HepG2 (cell line): Measurements from ENCODE around the gene PSEN1. TPM values are rescaled to one million over a fixed set of nuclear protein-coding genes. Genes with fewer than 3 reads are reported as not detected.

Experiments used
- CCAR2 ChIP-seq: fragments of 200-400 bp; formaldehyde crosslinking; optimal IDR thresholded peaks from 2 replicates; pipeline ENCODE3; 2018; ENCODE audit warnings: low read depth, mild to moderate bottlenecking, low read length, moderate library complexity
- FOXA3 ChIP-seq: IDR thresholded peaks from 2 replicates; pipeline ENCODE4 v1.6.1; 2016; ENCODE audit warnings: missing genetic modification reagents, missing compliant biosample characterization
- FOXC1 ChIP-seq: sonication (generic); formaldehyde crosslinking; IDR thresholded peaks from 2 replicates; pipeline ENCODE4 v1.8.0; 2022; ENCODE audit warnings: mild to moderate bottlenecking, missing genetic modification reagents, borderline replicate concordance
- GATAD2A ChIP-seq: IDR thresholded peaks from 2 replicates; pipeline ENCODE4 v1.6.1; 2016
- MIER2 ChIP-seq: IDR thresholded peaks from 2 replicates; pipeline ENCODE4 v1.6.1; 2016; ENCODE audit warnings: missing biosample characterization, missing genetic modification reagents
- MXD4 ChIP-seq: IDR thresholded peaks from 2 replicates; pipeline ENCODE4 v1.6.1; 2016; ENCODE audit warnings: mild to moderate bottlenecking, missing biosample characterization, missing genetic modification reagents
- POLR2AphosphoS5 ChIP-seq: IDR thresholded peaks from 2 replicates; pipeline ENCODE4 v1.6.1; 2012; ENCODE audit warnings: low read depth, low read length
- SAP130 ChIP-seq: IDR thresholded peaks from 2 replicates; pipeline ENCODE4 v1.6.1; 2016; ENCODE audit warnings: low read depth
- ZNF143 ChIP-seq: sonication (generic); formaldehyde crosslinking; IDR thresholded peaks from 2 replicates; pipeline ENCODE4 v1.4.0; 2020; ENCODE audit warnings: missing genetic modification reagents
- ZNF619 ChIP-seq: sonication (generic); formaldehyde crosslinking; IDR thresholded peaks from 2 replicates; pipeline ENCODE4 v1.4.0; 2020; ENCODE audit warnings: mild to moderate bottlenecking, missing genetic modification reagents
- ZZZ3 ChIP-seq: sonication (generic); formaldehyde crosslinking; IDR thresholded peaks from 2 replicates; pipeline ENCODE4 v1.4.0; 2020; ENCODE audit warnings: missing genetic modification reagents, mild to moderate bottlenecking, borderline replicate concordance
- polyA plus RNA-seq, 8 experiments: library from polyadenylated mRNA; depleted of rRNA in 3 of 8; stranded (reverse) in 7 of 8; unstranded in 1 of 8; fragments of >200 nt; fragmentation: Illumina TruSeq in 4 of 8; extraction: Trizol in 4 of 8; gene quantifications; 2 replicates each; pipeline versions ENCODE4 v1.2.1 to v1.2.3, GENCODE V29; 2011 to 2016; ENCODE audit warnings: low read depth in 4 of 8, missing spikeins in 1 of 8, mixed read lengths in 1 of 8; ENCODE audit not compliant: insufficient read depth in 1 of 8
- total RNA-seq, 5 experiments: library from RNA; depleted of rRNA; stranded (reverse); fragments of >200 nt; fragmentation: Illumina TruSeq; extraction: Trizol; gene quantifications; 2 replicates each; pipeline ENCODE4 v1.2.3, GENCODE V29; 2016; ENCODE audit warnings: low read depth in 1 of 5
- TF ChIP-seq, protein P1 (sequence below), 2 experiments: fragments of 450-650 bp in 1 of 2; sonication (generic) in 1 of 2; formaldehyde crosslinking in 1 of 2; IDR thresholded peaks; 2 replicates each; pipeline versions ENCODE4 v1.6.1 to v1.8.0; 2016 to 2022; ENCODE audit warnings: antibody characterized with exemption in 1 of 2, mild to moderate bottlenecking in 1 of 2, missing genetic modification reagents in 1 of 2
- TF ChIP-seq, protein P2 (sequence below): sonication (generic); formaldehyde crosslinking; IDR thresholded peaks from 2 replicates; pipeline ENCODE4 v1.4.0; 2020; ENCODE audit warnings: missing genetic modification reagents
- TF ChIP-seq, protein P3 (sequence below): sonication (generic); formaldehyde crosslinking; IDR thresholded peaks from 2 replicates; pipeline ENCODE4 v1.4.0; 2020; ENCODE audit warnings: mild to moderate bottlenecking, missing genetic modification reagents
- TF ChIP-seq, protein P4 (sequence below): sonication (generic); formaldehyde crosslinking; IDR thresholded peaks from 2 replicates; pipeline ENCODE4 v1.4.0; 2020; ENCODE audit warnings: missing genetic modification reagents

Gene PSEN1
- total and polyA plus RNA-seq, 2 of the 13 experiments (the other 11 are each of a cell fraction or from before 2014, with no cell fraction given) = 12.5 to 26.6 TPM

DNA sequence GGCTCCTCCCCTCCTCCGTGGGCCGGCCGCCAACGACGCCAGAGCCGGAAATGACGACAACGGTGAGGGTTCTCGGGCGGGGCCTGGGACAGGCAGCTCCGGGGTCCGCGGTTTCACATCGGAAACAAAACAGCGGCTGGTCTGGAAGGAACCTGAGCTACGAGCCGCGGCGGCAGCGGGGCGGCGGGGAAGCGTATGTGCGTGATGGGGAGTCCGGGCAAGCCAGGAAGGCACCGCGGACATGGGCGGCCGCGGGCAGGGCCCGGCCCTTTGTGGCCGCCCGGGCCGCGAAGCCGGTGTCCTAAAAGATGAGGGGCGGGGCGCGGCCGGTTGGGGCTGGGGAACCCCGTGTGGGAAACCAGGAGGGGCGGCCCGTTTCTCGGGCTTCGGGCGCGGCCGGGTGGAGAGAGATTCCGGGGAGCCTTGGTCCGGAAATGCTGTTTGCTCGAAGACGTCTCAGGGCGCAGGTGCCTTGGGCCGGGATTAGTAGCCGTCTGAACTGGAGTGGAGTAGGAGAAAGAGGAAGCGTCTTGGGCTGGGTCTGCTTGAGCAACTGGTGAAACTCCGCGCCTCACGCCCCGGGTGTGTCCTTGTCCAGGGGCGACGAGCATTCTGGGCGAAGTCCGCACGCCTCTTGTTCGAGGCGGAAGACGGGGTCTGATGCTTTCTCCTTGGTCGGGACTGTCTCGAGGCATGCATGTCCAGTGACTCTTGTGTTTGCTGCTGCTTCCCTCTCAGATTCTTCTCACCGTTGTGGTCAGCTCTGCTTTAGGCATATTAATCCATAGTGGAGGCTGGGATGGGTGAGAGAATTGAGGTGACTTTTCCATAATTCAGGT lies at the start of gene PSEN1 (continued):
- TF ChIP-seq ZZZ3 (no peak), MIER2 (no peak), ZNF619 (no peak), MXD4 (CRISPR knock-in tag) (no peak), SAP130 (CRISPR knock-in tag) (peak; percentile 84), POLR2AphosphoS5 (peak; percentile 88), ZNF143 (CRISPR knock-in tag) (0 out of 2 replicates have a peak, but pooled peaks have one; percentile 11), FOXA3 (CRISPR knock-in tag) (peak; percentile 29; the same call in 1 of the 2 replicates), CCAR2 (no peak), GATAD2A (CRISPR knock-in tag) (no peak), FOXC1 (no peak)
- TF ChIP-seq, protein P1, sequence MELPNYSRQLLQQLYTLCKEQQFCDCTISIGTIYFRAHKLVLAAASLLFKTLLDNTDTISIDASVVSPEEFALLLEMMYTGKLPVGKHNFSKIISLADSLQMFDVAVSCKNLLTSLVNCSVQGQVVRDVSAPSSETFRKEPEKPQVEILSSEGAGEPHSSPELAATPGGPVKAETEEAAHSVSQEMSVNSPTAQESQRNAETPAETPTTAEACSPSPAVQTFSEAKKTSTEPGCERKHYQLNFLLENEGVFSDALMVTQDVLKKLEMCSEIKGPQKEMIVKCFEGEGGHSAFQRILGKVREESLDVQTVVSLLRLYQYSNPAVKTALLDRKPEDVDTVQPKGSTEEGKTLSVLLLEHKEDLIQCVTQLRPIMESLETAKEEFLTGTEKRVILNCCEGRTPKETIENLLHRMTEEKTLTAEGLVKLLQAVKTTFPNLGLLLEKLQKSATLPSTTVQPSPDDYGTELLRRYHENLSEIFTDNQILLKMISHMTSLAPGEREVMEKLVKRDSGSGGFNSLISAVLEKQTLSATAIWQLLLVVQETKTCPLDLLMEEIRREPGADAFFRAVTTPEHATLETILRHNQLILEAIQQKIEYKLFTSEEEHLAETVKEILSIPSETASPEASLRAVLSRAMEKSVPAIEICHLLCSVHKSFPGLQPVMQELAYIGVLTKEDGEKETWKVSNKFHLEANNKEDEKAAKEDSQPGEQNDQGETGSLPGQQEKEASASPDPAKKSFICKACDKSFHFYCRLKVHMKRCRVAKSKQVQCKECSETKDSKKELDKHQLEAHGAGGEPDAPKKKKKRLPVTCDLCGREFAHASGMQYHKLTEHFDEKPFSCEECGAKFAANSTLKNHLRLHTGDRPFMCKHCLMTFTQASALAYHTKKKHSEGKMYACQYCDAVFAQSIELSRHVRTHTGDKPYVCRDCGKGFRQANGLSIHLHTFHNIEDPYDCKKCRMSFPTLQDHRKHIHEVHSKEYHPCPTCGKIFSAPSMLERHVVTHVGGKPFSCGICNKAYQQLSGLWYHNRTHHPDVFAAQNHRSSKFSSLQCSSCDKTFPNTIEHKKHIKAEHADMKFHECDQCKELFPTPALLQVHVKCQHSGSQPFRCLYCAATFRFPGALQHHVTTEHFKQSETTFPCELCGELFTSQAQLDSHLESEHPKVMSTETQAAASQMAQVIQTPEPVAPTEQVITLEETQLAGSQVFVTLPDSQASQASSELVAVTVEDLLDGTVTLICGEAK (IDR thresholded peaks at IDR 0.05) = no peak
- TF ChIP-seq, protein P1 (CRISPR knock-in tag; IDR thresholded peaks at IDR 0.05) = 0 out of 2 replicates have a peak, but pooled peaks have one; percentile 42
- TF ChIP-seq, protein P2, sequence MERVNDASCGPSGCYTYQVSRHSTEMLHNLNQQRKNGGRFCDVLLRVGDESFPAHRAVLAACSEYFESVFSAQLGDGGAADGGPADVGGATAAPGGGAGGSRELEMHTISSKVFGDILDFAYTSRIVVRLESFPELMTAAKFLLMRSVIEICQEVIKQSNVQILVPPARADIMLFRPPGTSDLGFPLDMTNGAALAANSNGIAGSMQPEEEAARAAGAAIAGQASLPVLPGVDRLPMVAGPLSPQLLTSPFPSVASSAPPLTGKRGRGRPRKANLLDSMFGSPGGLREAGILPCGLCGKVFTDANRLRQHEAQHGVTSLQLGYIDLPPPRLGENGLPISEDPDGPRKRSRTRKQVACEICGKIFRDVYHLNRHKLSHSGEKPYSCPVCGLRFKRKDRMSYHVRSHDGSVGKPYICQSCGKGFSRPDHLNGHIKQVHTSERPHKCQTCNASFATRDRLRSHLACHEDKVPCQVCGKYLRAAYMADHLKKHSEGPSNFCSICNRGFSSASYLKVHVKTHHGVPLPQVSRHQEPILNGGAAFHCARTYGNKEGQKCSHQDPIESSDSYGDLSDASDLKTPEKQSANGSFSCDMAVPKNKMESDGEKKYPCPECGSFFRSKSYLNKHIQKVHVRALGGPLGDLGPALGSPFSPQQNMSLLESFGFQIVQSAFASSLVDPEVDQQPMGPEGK (CRISPR knock-in tag) = peak; percentile 50; the same call in 1 of the 2 replicates
- TF ChIP-seq, protein P3, sequence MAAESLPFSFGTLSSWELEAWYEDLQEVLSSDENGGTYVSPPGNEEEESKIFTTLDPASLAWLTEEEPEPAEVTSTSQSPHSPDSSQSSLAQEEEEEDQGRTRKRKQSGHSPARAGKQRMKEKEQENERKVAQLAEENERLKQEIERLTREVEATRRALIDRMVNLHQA (CRISPR knock-in tag) = no peak; the same call in 1 of the 2 replicates
- TF ChIP-seq, protein P4, sequence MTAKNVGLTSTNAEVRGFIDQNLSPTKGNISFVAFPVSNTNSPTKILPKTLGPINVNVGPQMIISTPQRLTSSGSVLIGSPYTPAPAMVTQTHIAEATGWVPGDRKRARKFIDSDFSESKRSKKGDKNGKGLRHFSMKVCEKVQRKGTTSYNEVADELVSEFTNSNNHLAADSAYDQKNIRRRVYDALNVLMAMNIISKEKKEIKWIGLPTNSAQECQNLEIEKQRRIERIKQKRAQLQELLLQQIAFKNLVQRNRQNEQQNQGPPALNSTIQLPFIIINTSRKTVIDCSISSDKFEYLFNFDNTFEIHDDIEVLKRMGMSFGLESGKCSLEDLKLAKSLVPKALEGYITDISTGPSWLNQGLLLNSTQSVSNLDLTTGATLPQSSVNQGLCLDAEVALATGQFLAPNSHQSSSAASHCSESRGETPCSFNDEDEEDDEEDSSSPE (CRISPR knock-in tag) = no peak
